K562 (cell line): ENCODE measurements around the gene PHKG1. TPM values are rescaled to one million over a fixed set of nuclear protein-coding genes. Genes with fewer than 3 reads are reported as not detected.
A peak's percentile ranks its signal among the peaks of the same experiment; 100 is the strongest.

Experiments
- CCAR2 ChIP-seq: fragments of 200-400 bp; formaldehyde crosslinking; IDR thresholded peaks from 2 replicates; pipeline ENCODE4 v1.6.1; 2017; ENCODE audit warnings: mild to moderate bottlenecking, low read depth, low read length
- DNMT1 ChIP-seq: fragments of 450-650 bp; IDR thresholded peaks from 2 replicates; pipeline ENCODE4 v1.6.1; 2016; ENCODE audit warnings: antibody characterized with exemption, mild to moderate bottlenecking
- FOXJ3 ChIP-seq: sonication (generic); formaldehyde crosslinking; IDR thresholded peaks from 2 replicates; pipeline ENCODE4 v1.4.0; 2020; ENCODE audit warnings: mild to moderate bottlenecking, missing genetic modification reagents
- GTF2F1 ChIP-seq: IDR thresholded peaks from 2 replicates; pipeline ENCODE4 v1.6.1; 2011; ENCODE audit warnings: low read depth, low read length, improper control_type of control experiment
- HDGF ChIP-seq: fragments of 450-650 bp; IDR thresholded peaks from 2 replicates; pipeline ENCODE4 v1.6.1; 2016
- HMGN3 ChIP-seq: IDR thresholded peaks from 2 replicates; pipeline ENCODE4 v1.6.1; 2011; ENCODE audit warnings: borderline replicate concordance, low read depth, mild to moderate bottlenecking, mixed read lengths, low read length; ENCODE audit not compliant: insufficient read length; ENCODE audit errors: extremely low read depth
- KAT8 ChIP-seq: fragments of 450-650 bp; IDR thresholded peaks from 2 replicates; pipeline ENCODE4 v1.6.1; 2016; ENCODE audit warnings: low read depth, mild to moderate bottlenecking
- MTA1 ChIP-seq: fragments of 450-650 bp; IDR thresholded peaks from 2 replicates; pipeline ENCODE4 v1.6.1; 2017; ENCODE audit warnings: borderline replicate concordance
- NONO ChIP-seq, 2 experiments: fragments of 200-400 bp in 1 of 2; fragments of 450-650 bp in 1 of 2; formaldehyde crosslinking in 1 of 2; IDR thresholded peaks; 2 replicates each; pipeline ENCODE4 v1.6.1; 2017; ENCODE audit warnings: low read depth in 2 of 2, mild to moderate bottlenecking in 2 of 2, moderate library complexity in 2 of 2, low read length in 1 of 2
- NR2C2 ChIP-seq, 2 experiments: fragments of 200-800 bp in 1 of 2; sonication (Bioruptor generic) in 1 of 2; sonication (generic) in 1 of 2; formaldehyde crosslinking in 1 of 2; IDR thresholded peaks; 2 replicates each; pipeline versions ENCODE4 v1.6.1 to v1.8.0; 2016 to 2022; ENCODE audit warnings: mild to moderate bottlenecking in 1 of 2, missing compliant biosample characterization in 1 of 2, missing genetic modification characterization in 1 of 2, missing genetic modification reagents in 1 of 2
- NRF1 ChIP-seq, 2 experiments: fragments of 450-650 bp; IDR thresholded peaks in 1 of 2; conservative IDR thresholded peaks in 1 of 2; 2 replicates each; pipeline ENCODE4 v1.6.1; 2014; ENCODE audit warnings: mild to moderate bottlenecking in 2 of 2
- PHTF2 ChIP-seq: fragments of 250-450 bp; sonication (Bioruptor Pico); IDR thresholded peaks from 2 replicates; pipeline ENCODE4 v1.5.0; 2021; ENCODE audit warnings: mild to moderate bottlenecking
- PYGO2 ChIP-seq: fragments of 450-650 bp; IDR thresholded peaks from 2 replicates; pipeline ENCODE4 v1.6.1; 2016; ENCODE audit warnings: mild to moderate bottlenecking, missing genetic modification characterization, moderate library complexity, missing compliant biosample characterization
- RERE ChIP-seq: sonication (generic); formaldehyde crosslinking; IDR thresholded peaks from 2 replicates; pipeline ENCODE4 v1.8.0; 2023; ENCODE audit warnings: missing genetic modification reagents, mild to moderate bottlenecking, borderline replicate concordance
- STAT5A ChIP-seq: IDR thresholded peaks from 2 replicates; pipeline ENCODE4 v1.6.1; 2012; ENCODE audit warnings: low read length, inconsistent platforms, borderline replicate concordance
- USF2 ChIP-seq: sonication (generic); formaldehyde crosslinking; IDR thresholded peaks from 2 replicates; pipeline ENCODE4 v1.5.0; 2020; ENCODE audit warnings: missing genetic modification reagents
- YBX1 ChIP-seq: fragments of 450-650 bp; IDR thresholded peaks from 2 replicates; pipeline ENCODE4 v1.7.1; 2016; ENCODE audit warnings: mild to moderate bottlenecking
- ZBTB9 ChIP-seq: fragments of 450-650 bp; formaldehyde crosslinking; IDR thresholded peaks from 2 replicates; pipeline ENCODE4 v1.4.0; 2020; ENCODE audit warnings: mild to moderate bottlenecking, moderate library complexity
- ZNF140 ChIP-seq: fragments of 250-450 bp; sonication (Bioruptor Pico); IDR thresholded peaks from 2 replicates; pipeline ENCODE4 v1.8.0; 2021; ENCODE audit warnings: moderate library complexity, mild to moderate bottlenecking, inconsistent platforms
- ZNF143 ChIP-seq: sonication (generic); formaldehyde crosslinking; IDR thresholded peaks from 2 replicates; pipeline ENCODE4 v1.9.0; 2022; ENCODE audit warnings: mild to moderate bottlenecking, missing genetic modification reagents
- ZNF561 ChIP-seq: fragments of 450-650 bp; formaldehyde crosslinking; conservative IDR thresholded peaks from 2 replicates; pipeline ENCODE4 v1.4.0; 2020; ENCODE audit warnings: mild to moderate bottlenecking, moderate library complexity
- polyA plus RNA-seq, 8 experiments: library from polyadenylated mRNA; depleted of rRNA in 4 of 8; stranded (reverse) in 5 of 8; unstranded in 3 of 8; fragments of >200 nt; fragmentation: Nextera tagmentation in 2 of 8; fragmentation: Illumina TruSeq in 1 of 8; extraction: Ambion mirVana in 2 of 8; extraction: Trizol in 1 of 8; gene quantifications; 2 replicates each; pipeline versions ENCODE4 v1.2.1 to v1.2.3, GENCODE V29; 2011 to 2014; ENCODE audit warnings: inconsistent platforms in 1 of 8, missing spikeins in 1 of 8
- total RNA-seq, 7 experiments: library from RNA; depleted of rRNA in 6 of 7; stranded (reverse); fragments of >200 nt in 6 of 7; fragmentation: Illumina TruSeq in 2 of 7; extraction: Trizol in 2 of 7; gene quantifications; 2 replicates each; pipeline versions ENCODE4 v1.2.1 to v1.2.3, GENCODE V29; 2011 to 2021; ENCODE audit warnings: low replicate concordance in 1 of 7

PHKG1 gene
- total and polyA plus RNA-seq, 9 of the 15 experiments (the other 6 are each of a cell fraction or from before 2014, with no cell fraction given): 0.10 to 0.83 (median 0.46) TPM

- TF ChIP-seq PHTF2 (CRISPR knock-in tag): no peak
- no peak for TF ChIP-seq FOXJ3
- no peak for TF ChIP-seq STAT5A
- TF ChIP-seq ZNF561: no peak
- no peak for TF ChIP-seq RERE (CRISPR knock-in tag)
- peak; percentile 73 for TF ChIP-seq ZNF143 (CRISPR knock-in tag)
- no peak; the same call in 1 of the 2 replicates for TF ChIP-seq MTA1
- TF ChIP-seq NR2C2 (CRISPR knock-in tag; IDR thresholded peaks at IDR 0.05): no peak
- no peak; the same call in 1 of the 2 replicates for TF ChIP-seq NR2C2 (tag; IDR thresholded peaks at IDR 0.05)
- peak; percentile 85 to 88 for TF ChIP-seq NRF1 (conservative IDR thresholded peaks at IDR 0.05 in 1 of 2, IDR thresholded peaks at IDR 0.05 in 1 of 2)
- TF ChIP-seq YBX1: no peak
- TF ChIP-seq HMGN3: peak; percentile 88
- peak in 1 of 2 experiments; percentile 64; a peak in 1 of 4 replicates for TF ChIP-seq NONO (IDR thresholded peaks at IDR 0.05; ENCODE audit: low read depth in 2 of 2, low read length in 1 of 2)
- TF ChIP-seq HDGF: no peak
- TF ChIP-seq ZBTB9 (CRISPR knock-in tag): 0 out of 2 replicates have a peak, but pooled peaks have one; percentile 59
- TF ChIP-seq GTF2F1: 0 out of 2 replicates have a peak, but pooled peaks have one; percentile 29
- TF ChIP-seq ZNF140 (CRISPR knock-in tag): no peak
- TF ChIP-seq DNMT1: no peak
- no peak for TF ChIP-seq CCAR2
- no peak for TF ChIP-seq KAT8
- no peak for TF ChIP-seq PYGO2 (tag)
- TF ChIP-seq USF2 (CRISPR knock-in tag): peak; percentile 16; the same call in 1 of the 2 replicates
Observed at GRCh38 chr7:56051339-56052191, 41.2 kb downstream of the PHKG1 start, which contains the start of the genes CCT6A and PSPH (continued).
